ENCODE measurements around the gene RPRD1A. TPM values are rescaled to one million over a fixed set of nuclear protein-coding genes. Genes with fewer than 3 reads are reported as not detected.

RPRD1A gene
- total RNA-seq, 1 donor from 2014 or later = 41.3 TPM

DNA sequence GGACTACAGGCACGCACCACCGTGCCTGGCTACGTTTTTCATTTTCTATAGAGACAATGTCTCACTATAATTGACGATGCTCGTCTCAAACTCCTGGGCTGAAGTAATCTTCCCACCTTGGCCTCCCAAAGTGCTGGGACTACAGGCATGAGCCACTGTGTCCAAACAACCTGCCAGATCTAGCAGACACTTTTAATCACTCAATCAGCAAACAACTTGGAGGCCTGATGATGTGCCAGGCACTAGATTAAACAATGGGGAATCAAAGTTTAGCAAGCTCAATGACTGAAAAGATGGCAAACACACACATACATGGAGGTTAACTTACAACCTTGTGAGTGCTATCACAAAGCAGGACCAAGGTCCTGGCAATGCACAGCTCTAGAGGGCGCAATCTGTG lies 124.7 kb downstream of the RPRD1A start:
- TF ChIP-seq, protein P1, sequence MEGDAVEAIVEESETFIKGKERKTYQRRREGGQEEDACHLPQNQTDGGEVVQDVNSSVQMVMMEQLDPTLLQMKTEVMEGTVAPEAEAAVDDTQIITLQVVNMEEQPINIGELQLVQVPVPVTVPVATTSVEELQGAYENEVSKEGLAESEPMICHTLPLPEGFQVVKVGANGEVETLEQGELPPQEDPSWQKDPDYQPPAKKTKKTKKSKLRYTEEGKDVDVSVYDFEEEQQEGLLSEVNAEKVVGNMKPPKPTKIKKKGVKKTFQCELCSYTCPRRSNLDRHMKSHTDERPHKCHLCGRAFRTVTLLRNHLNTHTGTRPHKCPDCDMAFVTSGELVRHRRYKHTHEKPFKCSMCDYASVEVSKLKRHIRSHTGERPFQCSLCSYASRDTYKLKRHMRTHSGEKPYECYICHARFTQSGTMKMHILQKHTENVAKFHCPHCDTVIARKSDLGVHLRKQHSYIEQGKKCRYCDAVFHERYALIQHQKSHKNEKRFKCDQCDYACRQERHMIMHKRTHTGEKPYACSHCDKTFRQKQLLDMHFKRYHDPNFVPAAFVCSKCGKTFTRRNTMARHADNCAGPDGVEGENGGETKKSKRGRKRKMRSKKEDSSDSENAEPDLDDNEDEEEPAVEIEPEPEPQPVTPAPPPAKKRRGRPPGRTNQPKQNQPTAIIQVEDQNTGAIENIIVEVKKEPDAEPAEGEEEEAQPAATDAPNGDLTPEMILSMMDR (conservative IDR thresholded peaks at IDR 0.05; ENCODE audit: low read depth, low read length) = no peak
- DNase-seq (ENCODE audit: low read depth) = no peak
- H3K4me3 ChIP-seq (ENCODE audit: low read depth, low read length) = no peak overlapping the region

DNA sequence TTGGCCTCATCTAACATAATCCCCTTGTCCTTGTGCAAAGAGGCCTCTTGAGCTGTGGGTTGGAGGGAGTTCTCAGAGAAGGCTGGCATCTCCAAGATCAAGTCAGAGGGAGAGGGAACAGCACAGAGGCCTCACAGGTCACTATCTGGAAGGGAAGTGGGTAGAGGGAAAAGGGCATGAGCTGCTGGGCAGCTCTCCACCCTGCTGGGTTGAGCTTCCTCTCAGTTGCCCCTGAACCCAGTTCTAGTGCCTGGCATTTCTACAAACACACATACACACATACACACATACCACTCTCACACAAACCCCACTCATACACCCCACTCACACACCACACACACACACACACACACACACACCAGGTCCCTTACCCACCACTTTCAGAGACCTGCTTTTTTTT lies 125.2 kb downstream of the RPRD1A start:
- DNase-seq (ENCODE audit: low read depth) = no peak
- H3K4me3 ChIP-seq (ENCODE audit: low read depth, low read length) = no peak overlapping the region
- TF ChIP-seq, protein P1 (conservative IDR thresholded peaks at IDR 0.05; ENCODE audit: low read depth, low read length) = no peak

DNA sequence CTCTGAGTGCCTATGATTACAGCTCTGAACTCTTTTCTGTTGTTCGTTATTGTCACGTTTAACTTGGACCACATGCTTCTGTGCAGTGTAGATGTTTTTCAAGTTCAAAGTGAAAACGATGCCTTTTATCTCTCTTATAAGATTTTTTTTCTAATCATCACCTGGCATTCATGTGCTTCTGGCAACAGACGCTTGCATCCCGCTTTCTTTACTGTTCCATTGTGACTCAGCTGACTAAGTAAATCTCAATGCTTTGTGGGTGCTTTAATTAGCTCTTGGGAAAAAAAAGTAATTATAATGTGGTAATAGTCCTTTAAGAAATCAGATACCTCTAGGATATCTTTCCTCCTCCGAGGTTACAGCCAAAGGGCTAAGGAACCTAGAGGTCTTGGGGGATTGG lies 126.1 kb downstream of the RPRD1A start:
- TF ChIP-seq, protein P1 (conservative IDR thresholded peaks at IDR 0.05; ENCODE audit: low read depth, low read length) = no peak
- DNase-seq (ENCODE audit: low read depth) = no peak
- H3K4me3 ChIP-seq (ENCODE audit: low read depth, low read length) = no peak overlapping the region

Other genes starting within 250 kb of the RPRD1A start
- gene SLC39A6, start 61.8 kb upstream of the RPRD1A start, total RNA-seq = 66.8 and 83.7 TPM in 2 replicates
- gene ELP2, start 62.3 kb upstream of the RPRD1A start, total RNA-seq = 45.1 and 46.1 TPM in 2 replicates
- gene MOCOS, start 119.9 kb upstream of the RPRD1A start, total RNA-seq = 5.7 and 14.8 TPM in 2 replicates
- gene FHOD3, start 230.2 kb upstream of the RPRD1A start, total RNA-seq = 27.3 and 28.4 TPM in 2 replicates

All from epithelial cell of proximal tubule (primary cell).